ENCODE results near the gene SGK1. TPM values are rescaled to one million over a fixed set of nuclear protein-coding genes. Genes with fewer than 3 reads are reported as not detected.
"Not testable (repeated sequence)": the region's sequence is repeated elsewhere in the genome, so short reads cannot be mapped to it uniquely, and the experiment has no call there.

Gene SGK1
- total RNA-seq, 1 donor from 2014 or later: 25.8 TPM

DNA sequence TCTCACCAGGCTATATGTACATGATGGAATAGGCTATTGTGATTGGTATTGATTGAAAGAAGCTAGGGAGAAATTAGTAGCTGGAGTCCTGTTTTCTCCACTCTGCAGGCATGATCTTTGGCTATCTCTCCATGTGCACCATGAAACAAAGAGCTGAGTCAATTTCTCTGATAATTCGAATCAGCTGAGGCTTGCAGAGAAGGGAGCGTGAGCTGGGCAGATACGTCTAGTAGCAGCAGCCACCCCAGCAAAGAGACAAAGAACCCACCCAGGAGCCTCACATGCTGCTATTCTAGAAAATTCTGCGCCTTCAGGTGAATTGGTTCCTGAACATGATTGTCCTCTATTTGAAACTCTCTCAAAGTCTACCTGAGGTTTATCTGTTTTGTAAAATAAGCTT lies 6.9 kb upstream of the SGK1 start:
- Histone ChIP-seq H3K27me3 (ENCODE audit: low read depth) (peaks cover 4% of the 10 kb centered on the region), H3K9me3 (replicated peaks) (peaks cover 13% of the 10 kb centered on the region), H3K36me3 (no peaks in the 10 kb centered on the region), H3K4me3 (no peak overlapping the region), H3K4me1 (no peaks in the 10 kb centered on the region), H3K27ac (replicated peaks) (no peak overlapping the region)
- DNase-seq: no peak
- intact Hi-C loops (cut with micrococcal nuclease): no loop called here
- TF ChIP-seq, protein P1, sequence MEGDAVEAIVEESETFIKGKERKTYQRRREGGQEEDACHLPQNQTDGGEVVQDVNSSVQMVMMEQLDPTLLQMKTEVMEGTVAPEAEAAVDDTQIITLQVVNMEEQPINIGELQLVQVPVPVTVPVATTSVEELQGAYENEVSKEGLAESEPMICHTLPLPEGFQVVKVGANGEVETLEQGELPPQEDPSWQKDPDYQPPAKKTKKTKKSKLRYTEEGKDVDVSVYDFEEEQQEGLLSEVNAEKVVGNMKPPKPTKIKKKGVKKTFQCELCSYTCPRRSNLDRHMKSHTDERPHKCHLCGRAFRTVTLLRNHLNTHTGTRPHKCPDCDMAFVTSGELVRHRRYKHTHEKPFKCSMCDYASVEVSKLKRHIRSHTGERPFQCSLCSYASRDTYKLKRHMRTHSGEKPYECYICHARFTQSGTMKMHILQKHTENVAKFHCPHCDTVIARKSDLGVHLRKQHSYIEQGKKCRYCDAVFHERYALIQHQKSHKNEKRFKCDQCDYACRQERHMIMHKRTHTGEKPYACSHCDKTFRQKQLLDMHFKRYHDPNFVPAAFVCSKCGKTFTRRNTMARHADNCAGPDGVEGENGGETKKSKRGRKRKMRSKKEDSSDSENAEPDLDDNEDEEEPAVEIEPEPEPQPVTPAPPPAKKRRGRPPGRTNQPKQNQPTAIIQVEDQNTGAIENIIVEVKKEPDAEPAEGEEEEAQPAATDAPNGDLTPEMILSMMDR (IDR thresholded peaks at IDR 0.05; ENCODE audit: borderline replicate concordance): no peak

DNA sequence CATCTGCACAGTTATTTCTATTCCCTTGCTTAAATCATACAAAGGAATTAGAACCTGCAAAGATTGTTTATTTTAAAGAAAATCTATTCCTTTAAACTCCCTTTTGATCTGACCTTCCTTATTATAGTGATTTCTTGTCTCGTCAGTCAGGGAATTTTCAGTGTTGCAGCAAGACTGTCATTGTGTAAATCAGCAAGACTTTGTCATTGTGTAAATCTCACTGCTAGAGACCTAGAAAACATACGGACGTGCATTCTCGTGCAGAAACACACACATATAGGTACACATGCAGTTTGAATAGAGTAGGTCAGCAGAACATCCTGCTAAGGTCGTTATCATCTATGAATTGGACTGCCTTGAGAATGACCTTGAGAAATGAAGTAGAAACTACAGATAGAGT lies 6.2 kb upstream of the SGK1 start:
- intact Hi-C loops (cut with micrococcal nuclease): no loop called here
- no peak overlapping the region for H3K4me3 ChIP-seq
- H3K4me1 ChIP-seq: no peaks in the 10 kb centered on the region
- no peak overlapping the region for H3K27ac ChIP-seq (replicated peaks)
- peaks cover 11% of the 10 kb centered on the region for H3K27me3 ChIP-seq (ENCODE audit: low read depth)
- DNase-seq: no peak
- peaks cover 13% of the 10 kb centered on the region for H3K9me3 ChIP-seq (replicated peaks)
- TF ChIP-seq, protein P1 (IDR thresholded peaks at IDR 0.05; ENCODE audit: borderline replicate concordance): no peak
- H3K36me3 ChIP-seq: no peaks in the 10 kb centered on the region

DNA sequence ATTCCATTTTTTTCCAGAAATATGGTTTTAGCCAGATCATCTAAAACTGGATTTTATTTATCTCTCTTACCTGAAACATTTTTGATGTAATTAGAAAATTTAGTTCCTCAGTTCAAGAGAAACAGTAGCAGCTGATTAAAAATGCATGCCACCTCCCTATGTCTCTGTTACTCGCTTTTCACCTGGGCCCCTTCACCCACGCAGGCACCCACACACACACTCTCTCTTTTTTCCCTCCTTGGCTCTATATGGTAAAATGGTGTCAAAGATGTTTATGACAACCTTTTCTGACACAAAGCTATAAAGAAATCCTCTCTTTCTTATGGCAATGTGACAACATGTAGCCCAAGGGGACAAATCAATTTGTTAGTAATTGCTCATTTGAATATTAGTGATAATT lies 5.8 kb upstream of the SGK1 start:
- intact Hi-C loops (cut with micrococcal nuclease): no loop called here
- no peak for DNase-seq
- Histone ChIP-seq H3K27ac (replicated peaks) (no peak overlapping the region), H3K4me1 (peaks cover under 1% of the 10 kb centered on the region), H3K4me3 (no peak overlapping the region), H3K9me3 (replicated peaks) (peaks cover 13% of the 10 kb centered on the region), H3K36me3 (no peaks in the 10 kb centered on the region), H3K27me3 (ENCODE audit: low read depth) (peaks cover 15% of the 10 kb centered on the region)
- TF ChIP-seq, protein P1 (IDR thresholded peaks at IDR 0.05; ENCODE audit: borderline replicate concordance): no peak

DNA sequence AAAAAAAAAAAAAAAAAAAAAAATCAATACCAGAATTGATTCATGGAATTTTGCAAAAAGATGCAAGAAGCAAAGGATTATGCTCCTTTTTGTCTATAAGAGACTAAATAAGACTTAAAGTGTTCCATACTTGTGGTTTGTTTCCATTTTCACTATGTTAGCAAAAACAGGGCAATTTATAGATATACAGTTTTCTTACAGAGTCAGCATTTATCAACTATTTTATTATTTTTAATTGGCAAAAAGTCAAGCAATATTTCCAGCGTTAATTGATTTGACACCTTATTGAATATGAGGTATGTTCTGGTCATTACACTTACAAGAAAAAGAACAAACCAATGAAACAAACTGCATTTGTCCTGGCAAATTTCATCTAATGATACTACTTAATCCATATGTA lies 5.4 kb upstream of the SGK1 start:
- no peak for DNase-seq
- Histone ChIP-seq H3K27me3 (ENCODE audit: low read depth) (peaks cover 17% of the 10 kb centered on the region), H3K27ac (replicated peaks) (no peak overlapping the region), H3K36me3 (no peaks in the 10 kb centered on the region), H3K9me3 (replicated peaks) (peaks cover 13% of the 10 kb centered on the region), H3K4me3 (no peak overlapping the region), H3K4me1 (peaks cover 4% of the 10 kb centered on the region)
- intact Hi-C loops (cut with micrococcal nuclease): no loop called here
- TF ChIP-seq, protein P1 (IDR thresholded peaks at IDR 0.05; ENCODE audit: borderline replicate concordance): no peak

DNA sequence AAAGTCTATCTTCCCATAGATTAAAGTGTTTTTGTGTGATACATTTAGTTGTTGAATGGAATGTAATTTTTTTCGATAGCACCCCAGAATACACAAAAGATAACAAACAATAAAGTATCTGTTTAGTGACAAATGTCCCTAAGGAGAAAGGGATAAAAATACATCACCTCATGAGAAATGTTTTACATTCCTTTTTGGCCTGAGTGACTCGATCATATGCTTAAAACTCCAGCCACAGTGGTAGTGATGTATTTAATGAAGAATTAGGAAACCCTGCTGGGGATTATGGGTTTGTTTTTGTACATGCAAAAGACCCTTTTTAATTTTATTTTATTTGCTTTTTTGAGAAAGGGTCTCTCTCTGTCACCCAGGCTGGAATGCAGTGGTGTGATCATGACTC lies 4.3 kb upstream of the SGK1 start:
- Histone ChIP-seq H3K36me3 (no peaks in the 10 kb centered on the region), H3K9me3 (replicated peaks) (peaks cover 13% of the 10 kb centered on the region), H3K27ac (replicated peaks) (no peak overlapping the region), H3K4me1 (peaks cover 15% of the 10 kb centered on the region), H3K4me3 (no peak overlapping the region), H3K27me3 (ENCODE audit: low read depth) (peaks cover 27% of the 10 kb centered on the region)
- TF ChIP-seq, protein P1 (IDR thresholded peaks at IDR 0.05; ENCODE audit: borderline replicate concordance): no peak
- DNase-seq: no peak
- intact Hi-C loops (cut with micrococcal nuclease): no loop called here

DNA sequence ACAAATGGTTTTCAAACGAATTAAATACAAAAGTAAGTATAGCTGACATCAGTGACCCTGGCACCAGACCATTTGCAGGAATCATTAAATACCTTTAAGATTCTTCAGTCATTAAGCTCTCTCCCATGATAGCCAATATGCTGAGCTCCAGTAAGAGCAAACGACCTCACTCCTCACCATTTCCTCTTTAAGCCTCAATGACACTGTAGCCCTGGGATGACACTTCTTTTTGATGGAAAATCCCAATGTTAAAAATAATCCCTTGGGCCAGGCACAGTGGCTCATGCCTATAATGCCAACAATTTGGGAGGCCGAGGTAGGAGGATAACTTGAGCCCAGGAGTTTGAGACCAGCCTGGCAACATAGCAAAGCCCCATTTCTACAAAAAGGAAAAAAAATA lies 3.3 kb upstream of the SGK1 start:
- peaks cover 27% of the 10 kb centered on the region for H3K27me3 ChIP-seq (ENCODE audit: low read depth)
- TF ChIP-seq, protein P1 (IDR thresholded peaks at IDR 0.05; ENCODE audit: borderline replicate concordance): no peak
- H3K27ac ChIP-seq (replicated peaks): no peak overlapping the region
- H3K4me3 ChIP-seq: no peak overlapping the region
- peaks cover 12% of the 10 kb centered on the region for H3K9me3 ChIP-seq (replicated peaks)
- peaks cover 21% of the 10 kb centered on the region for H3K4me1 ChIP-seq
- no peaks in the 10 kb centered on the region for H3K36me3 ChIP-seq
- intact Hi-C loops (cut with micrococcal nuclease): no loop called here
- no peak for DNase-seq

DNA sequence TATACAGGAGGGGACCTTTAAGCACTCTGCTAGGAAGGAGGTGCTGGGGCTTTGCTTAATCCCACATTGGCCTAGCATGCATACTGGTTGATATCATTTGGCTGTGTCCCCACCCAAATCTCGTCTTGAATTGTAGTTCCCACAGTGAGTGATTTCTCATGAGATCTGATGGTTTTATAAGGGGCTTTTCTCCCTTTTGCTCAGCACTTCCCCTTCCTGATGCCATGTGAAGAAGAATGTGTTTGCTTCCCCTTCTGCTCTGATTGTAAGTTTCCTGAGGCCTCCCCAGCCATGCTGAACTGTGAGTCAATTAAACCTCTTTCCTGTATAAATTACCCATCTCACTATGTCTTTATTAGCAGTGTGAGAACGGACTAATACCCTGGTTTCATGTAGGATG lies 1.8 kb upstream of the SGK1 start:
- H3K27ac ChIP-seq (replicated peaks); H3K9me3 ChIP-seq (replicated peaks); H3K4me3 ChIP-seq; intact Hi-C loops (cut with micrococcal nuclease); H3K36me3 ChIP-seq; DNase-seq: not testable (repeated sequence)
- H3K4me1 ChIP-seq: peaks cover 21% of the 10 kb centered on the region
- peaks cover 27% of the 10 kb centered on the region for H3K27me3 ChIP-seq (ENCODE audit: low read depth)

Measured in left ventricle myocardium inferior (tissue), 1 donor.